ENCODE results near the gene LMAN2L. TPM values are rescaled to one million over a fixed set of nuclear protein-coding genes. Genes with fewer than 3 reads are reported as not detected.

LMAN2L gene
- total and polyA plus RNA-seq, 2 donors (not counting 1 experiment from before 2014, with no cell fraction given), result 5.7 to 10.7 TPM

- TF ChIP-seq EZH2 (IDR thresholded peaks at IDR 0.05; ENCODE audit: borderline replicate concordance, insufficient read depth, low read depth, low read length, poor library complexity, severe bottlenecking) (no peak), CTCF (IDR thresholded peaks at IDR 0.05) (no peak)
- Histone ChIP-seq H3K9me3 (ENCODE audit: control extremely low read depth in 1 of 3, control insufficient read depth in 2 of 3, insufficient read depth in 1 of 3, low read length in 2 of 3) (no peaks in the 10 kb centered on the region), H3K9ac (ENCODE audit: low read length) (no peak overlapping the region), H3K27ac (ENCODE audit: low read length in 2 of 2) (no peak overlapping the region), H3K4me1 (ENCODE audit: control insufficient read depth in 2 of 2, insufficient read depth in 2 of 2, low read length in 2 of 2) (no peaks in the 10 kb centered on the region), H3K27me3 (replicated peaks in 1 of 4; ENCODE audit: control extremely low read depth in 1 of 4, control insufficient read depth in 3 of 4, insufficient read depth in 4 of 4, low read length in 3 of 4) (peaks cover 0 to 4% (median 1%) of the 10 kb centered on the region in 4 experiments), H3K4me3 (ENCODE audit: control extremely low read depth in 1 of 5, extremely low read depth in 1 of 5, insufficient read depth in 1 of 5, low read depth in 2 of 5, low read length in 4 of 5) (no peak overlapping the region), H2AFZ (ENCODE audit: insufficient read depth, low read depth, low read length, poor library complexity, severe bottlenecking) (no peak overlapping the region), H3K4me2 (replicated peaks; ENCODE audit: low read depth, low read length, poor library complexity, severe bottlenecking) (no peak overlapping the region), H4K20me1 (ENCODE audit: control insufficient read depth, insufficient read depth, low read length, poor library complexity, severe bottlenecking) (no peaks in the 10 kb centered on the region), H3K36me3 (replicated peaks in 1 of 2; ENCODE audit: control extremely low read depth in 1 of 2, control insufficient read depth in 1 of 2, extremely low read depth in 1 of 2, insufficient read depth in 2 of 2, low read length in 1 of 2) (no peaks in the 10 kb centered on the region), H3K79me2 (ENCODE audit: control insufficient read depth, insufficient read depth, low read length) (no peaks in the 10 kb centered on the region)
- H3K4me1 Mint-ChIP-seq, result no peaks in the 10 kb centered on the region
- H3K27me3 Mint-ChIP-seq, result peaks cover 12% of the 10 kb centered on the region
- DNase-seq (no peak), ATAC-seq (ENCODE audit: low read depth) (no peak)
- H3K27ac Mint-ChIP-seq, result no peak overlapping the region
- POLR2A ChIA-PET, result no interaction called here
- intact Hi-C loops (cut with micrococcal nuclease), result no loop called here
- CTCF ChIA-PET, result interaction anchor here (1.4 kb wide), 1 partner anchor 10 kb away, joined by 3 read pairs; no protein-coding TSS in a partner anchor
- H3K4me3 Mint-ChIP-seq, result no peak overlapping the region
- H3K9me3 Mint-ChIP-seq (ENCODE audit: insufficient read depth), result no peaks in the 10 kb centered on the region
- 93% methylated on average over 24 of the region's 27 CpGs for WGBS (ENCODE audit: insufficient coverage)
These were observed 51.9 kb downstream of the LMAN2L start for GRCh38 chr2:96687711-96688640.

- 100% methylated on average over 3 of the region's 3 CpGs for WGBS (ENCODE audit: insufficient coverage)
- Mint-ChIP-seq H3K27ac (no peak overlapping the region), H3K4me3 (no peak overlapping the region), H3K4me1 (no peaks in the 10 kb centered on the region), H3K9me3 (ENCODE audit: insufficient read depth) (no peaks in the 10 kb centered on the region), H3K27me3 (peaks cover 12% of the 10 kb centered on the region)
- Histone ChIP-seq H3K27ac (ENCODE audit: low read length in 2 of 2) (no peak overlapping the region), H3K4me3 (ENCODE audit: control extremely low read depth in 1 of 5, extremely low read depth in 1 of 5, insufficient read depth in 1 of 5, low read depth in 2 of 5, low read length in 4 of 5) (no peak overlapping the region), H3K36me3 (replicated peaks in 1 of 2; ENCODE audit: control extremely low read depth in 1 of 2, control insufficient read depth in 1 of 2, extremely low read depth in 1 of 2, insufficient read depth in 2 of 2, low read length in 1 of 2) (no peaks in the 10 kb centered on the region), H3K4me1 (ENCODE audit: control insufficient read depth in 2 of 2, insufficient read depth in 2 of 2, low read length in 2 of 2) (no peaks in the 10 kb centered on the region), H3K9me3 (ENCODE audit: control extremely low read depth in 1 of 3, control insufficient read depth in 2 of 3, insufficient read depth in 1 of 3, low read length in 2 of 3) (no peaks in the 10 kb centered on the region), H3K27me3 (replicated peaks in 1 of 4; ENCODE audit: control extremely low read depth in 1 of 4, control insufficient read depth in 3 of 4, insufficient read depth in 4 of 4, low read length in 3 of 4) (peaks cover 0 to 4% (median 1%) of the 10 kb centered on the region in 4 experiments), H3K9ac (ENCODE audit: low read length) (no peak overlapping the region), H2AFZ (ENCODE audit: insufficient read depth, low read depth, low read length, poor library complexity, severe bottlenecking) (no peak overlapping the region), H4K20me1 (ENCODE audit: control insufficient read depth, insufficient read depth, low read length, poor library complexity, severe bottlenecking) (no peaks in the 10 kb centered on the region), H3K4me2 (replicated peaks; ENCODE audit: low read depth, low read length, poor library complexity, severe bottlenecking) (no peak overlapping the region), H3K79me2 (ENCODE audit: control insufficient read depth, insufficient read depth, low read length) (no peaks in the 10 kb centered on the region)
- intact Hi-C loops (cut with micrococcal nuclease), result no loop called here
- DNase-seq (no peak), ATAC-seq (ENCODE audit: low read depth) (no peak)
- POLR2A ChIA-PET, result no interaction called here
- no peak for TF ChIP-seq CTCF (IDR thresholded peaks at IDR 0.05)
- CTCF ChIA-PET, result no interaction called here
These were observed 52.6 kb downstream of the LMAN2L start for GRCh38 chr2:96687266-96687665.

All from B cell (primary cell).